PC-3 (cell line): Measurements from ENCODE around the gene ZCCHC14. TPM values are rescaled to one million over a fixed set of nuclear protein-coding genes. Genes with fewer than 3 reads are reported as not detected.

Experiments
- ATAC-seq: fragments of 200-7000 bp; cut with Tn5 transposase; 2 replicates; pipeline ENCODE4 v1.9.1; 2020; ENCODE audit warnings: mild to moderate bottlenecking, moderate library complexity
- BruUV-seq: library from RNA; stranded (reverse); fragments of 400-500 nt; replicated peaks from 2 replicates; lab custom pipeline; 2021; lab: Mats Ljungman, UMichigan
- CTCF ChIA-PET: fragments of 300-600 bp; sonication (Branson Sonifier 250); formaldehyde crosslinking; loops from one replicate; lab custom pipeline; 2022; ENCODE audit warnings: antibody characterized with exemption; lab: Charles Lee
- POLR2A ChIA-PET: fragments of 300-600 bp; sonication (Branson Sonifier 250); formaldehyde crosslinking; loops from one replicate; lab custom pipeline; 2022; ENCODE audit warnings: antibody characterized with exemption; ENCODE audit not compliant: unreplicated experiment; lab: Charles Lee
- DNase-seq: peaks from one replicate; pipeline ENCODE4 v3.0.0-alpha.2; 2015
- H2AFZ ChIP-seq: fragments of 300-600 bp; sonication (generic); 2 replicates; pipeline ENCODE4 v1.6.0; 2016; ENCODE audit warnings: antibody characterized with exemption, low read length
- H3F3A ChIP-seq: fragments of 300-600 bp; sonication (generic); one replicate; pipeline ENCODE4 v1.6.0; 2017; ENCODE audit warnings: antibody characterized with exemption, low read length, control low read depth, mild to moderate bottlenecking; ENCODE audit not compliant: unreplicated experiment
- H3K27ac ChIP-seq: fragments of 300-600 bp; sonication (generic); 2 replicates; pipeline ENCODE4 v1.5.1; 2016; ENCODE audit warnings: mild to moderate bottlenecking, low read length
- H3K27me3 ChIP-seq: fragments of 300-600 bp; sonication (generic); 2 replicates; pipeline ENCODE4 v1.6.1; 2016; ENCODE audit warnings: low read length, mixed read lengths
- H3K36me3 ChIP-seq: fragments of 300-600 bp; sonication (generic); 2 replicates; pipeline ENCODE4 v1.6.1; 2016; ENCODE audit warnings: low read depth, mixed run types, low read length, mixed read lengths
- H3K4me1 ChIP-seq: fragments of 300-600 bp; sonication (generic); 2 replicates; pipeline ENCODE4 v1.5.1; 2016; ENCODE audit warnings: low read length; ENCODE audit not compliant: insufficient read depth
- H3K4me2 ChIP-seq: fragments of 300-600 bp; sonication (generic); 2 replicates; pipeline ENCODE4 v1.6.0; 2016; ENCODE audit warnings: low read length
- H3K4me3 ChIP-seq: fragments of 300-600 bp; sonication (generic); 2 replicates; pipeline ENCODE4 v1.5.1; 2016; ENCODE audit warnings: mild to moderate bottlenecking, low read length, mixed read lengths
- H3K79me2 ChIP-seq: fragments of 300-600 bp; sonication (generic); 2 replicates; pipeline ENCODE4 v1.6.1; 2017; ENCODE audit warnings: low read length, mixed read lengths
- H3K9ac ChIP-seq: fragments of 300-600 bp; sonication (generic); 2 replicates; pipeline ENCODE4 v1.6.0; 2016; ENCODE audit warnings: mild to moderate bottlenecking, low read length
- H3K9me2 ChIP-seq: fragments of 300-600 bp; sonication (generic); replicated peaks from 2 replicates; pipeline ENCODE4 v1.6.1; 2016; ENCODE audit warnings: mixed run types, low read length, mixed read lengths
- H3K9me3 ChIP-seq: fragments of 300-600 bp; sonication (generic); 2 replicates; pipeline ENCODE4 v1.6.1; 2016; ENCODE audit warnings: low read length, mixed read lengths
- H4K20me1 ChIP-seq: fragments of 300-600 bp; sonication (generic); 2 replicates; pipeline ENCODE4 v1.6.1; 2016; ENCODE audit warnings: low read length, mixed read lengths
- CTCF ChIP-seq: fragments of 300-600 bp; sonication (generic); conservative IDR thresholded peaks from 2 replicates; pipeline ENCODE4 v1.5.1; 2017; ENCODE audit warnings: antibody characterized with exemption, low read depth, mild to moderate bottlenecking, low read length
- EZH2 ChIP-seq: fragments of 300-600 bp; sonication (generic); IDR thresholded peaks from one replicate; pipeline ENCODE4 v1.6.1; 2017; ENCODE audit warnings: antibody characterized with exemption, mild to moderate bottlenecking, low read length; ENCODE audit not compliant: unreplicated experiment
- EZH2phosphoT487 ChIP-seq: fragments of 300-600 bp; sonication (generic); IDR thresholded peaks from 2 replicates; pipeline ENCODE4 v1.6.1; 2018; ENCODE audit warnings: mild to moderate bottlenecking, antibody characterized with exemption, low read length, borderline replicate concordance
- intact Hi-C: fragments of 100-400 bp; cut with micrococcal nuclease; formaldehyde crosslinking; loops from 2 replicates; pipeline ENCODE4 v1.9.0; 2023
- total RNA-seq: library from RNA; depleted of rRNA; stranded (reverse); fragments of >200 nt; gene quantifications from 2 replicates; pipeline ENCODE4 v1.2.3, GENCODE V29; 2014

The ZCCHC14 gene
- total RNA-seq, 1 experiment from 2014 or later = 5.3 TPM

GRCh38 chr16:87534751-87535150 lies 41.9 kb upstream of the ZCCHC14 start:
- H3K36me3 ChIP-seq = no peaks in the 10 kb centered on the region
- peaks cover 9% of the 10 kb centered on the region; the same call in 1 of the 2 replicates for H3K27me3 ChIP-seq
- H3K27ac ChIP-seq = no peak overlapping the region
- ATAC-seq (no peak), DNase-seq (no peak)
- POLR2A ChIA-PET = no interaction called here
- intact Hi-C loops = no loop called here
- H3F3A ChIP-seq = no peaks in the 10 kb centered on the region
- no peak overlapping the region for H3K9ac ChIP-seq
- no peaks in the 10 kb centered on the region for H3K79me2 ChIP-seq
- TF ChIP-seq EZH2phosphoT487 (no peak), EZH2 (no peak), CTCF (no peak)
- no peak overlapping the region for H3K4me3 ChIP-seq
- CTCF ChIA-PET = no interaction called here
- H3K4me1 ChIP-seq = no peaks in the 10 kb centered on the region
- H3K9me3 ChIP-seq = 0 out of 2 replicates have a peak, but pooled peaks cover 8% of the 10 kb centered on the region
- no peak overlapping the region for H3K4me2 ChIP-seq
- no peaks in the 10 kb centered on the region for H4K20me1 ChIP-seq
- BruUV-seq = no TSS peak
- H3K9me2 ChIP-seq = no peaks in the 10 kb centered on the region
- H2AFZ ChIP-seq = no peak overlapping the region

- 0 out of 2 replicates have a peak, but pooled peaks cover 8% of the 10 kb centered on the region for H3K9me3 ChIP-seq
Observed at GRCh38 chr16:87534030-87534653, 41.3 kb upstream of the ZCCHC14 start.

More at GRCh38 chr16:87534030-87534653, 41.3 kb upstream of the ZCCHC14 start:
- Histone ChIP-seq H3K27me3 (0 out of 2 replicates have a peak, but pooled peaks cover 4% of the 10 kb centered on the region), H3K27ac (no peak overlapping the region), H3K4me2 (no peak overlapping the region), H4K20me1 (no peaks in the 10 kb centered on the region), H2AFZ (no peak overlapping the region), H3F3A (no peaks in the 10 kb centered on the region), H3K4me3 (no peak overlapping the region), H3K36me3 (no peaks in the 10 kb centered on the region), H3K79me2 (no peaks in the 10 kb centered on the region), H3K4me1 (no peaks in the 10 kb centered on the region), H3K9ac (no peak overlapping the region), H3K9me2 (no peaks in the 10 kb centered on the region)
- ChIA-PET POLR2A (no interaction called here), CTCF (no interaction called here)
- TF ChIP-seq CTCF (no peak), EZH2phosphoT487 (no peak), EZH2 (no peak)
- intact Hi-C loops = no loop called here
- BruUV-seq = no TSS peak
- peak; percentile 39 for DNase-seq
- ATAC-seq = peak; percentile 66
